WERI-Rb-1 (cell line): Measurements from ENCODE around the gene DLK1.

Experiments
- DNase-seq: peaks from one replicate; pipeline ENCODE4 v3.0.0-alpha.2; 2020
- H3K27ac ChIP-seq: fragments of 250-450 bp; sonication (Bioruptor Pico); 2 replicates; pipeline ENCODE4 v1.5.1; 2020; ENCODE audit warnings: mild to moderate bottlenecking, moderate library complexity
- H3K27me3 ChIP-seq: fragments of 250-450 bp; sonication (Bioruptor Pico); 2 replicates; pipeline ENCODE4 v1.5.1; 2021; ENCODE audit warnings: mild to moderate bottlenecking, low read depth, moderate library complexity; ENCODE audit not compliant: insufficient read depth, severe bottlenecking
- H3K36me3 ChIP-seq: fragments of 250-450 bp; sonication (Bioruptor Pico); 2 replicates; pipeline ENCODE4 v1.5.1; 2020; ENCODE audit warnings: mild to moderate bottlenecking, moderate library complexity
- H3K4me3 ChIP-seq: 2 replicates; pipeline ENCODE4 v1.5.1; 2011; ENCODE audit warnings: low read depth, mild to moderate bottlenecking, control low read depth, low read length
- H3K9me3 ChIP-seq: fragments of 250-450 bp; sonication (Bioruptor Pico); 2 replicates; pipeline ENCODE4 v1.5.1; 2021; ENCODE audit warnings: mild to moderate bottlenecking, moderate library complexity; ENCODE audit not compliant: severe bottlenecking
- CTCF ChIP-seq: IDR thresholded peaks from 2 replicates; pipeline ENCODE4 v1.5.1; 2011; ENCODE audit warnings: low read depth, mild to moderate bottlenecking, control low read depth, inconsistent platforms, low read length

The DLK1 gene

GRCh38 chr14:100771121-100771800 is 44.6 kb downstream of the DLK1 start:
- no peak overlapping the region for H3K27ac ChIP-seq
- TF ChIP-seq CTCF = no peak
- no peaks in the 10 kb centered on the region for H3K27me3 ChIP-seq
- peaks cover 3% of the 10 kb centered on the region for H3K9me3 ChIP-seq
- no peak overlapping the region for H3K4me3 ChIP-seq
- DNase-seq = no peak
- H3K36me3 ChIP-seq = no peaks in the 10 kb centered on the region

- Histone ChIP-seq H3K27me3 (no peaks in the 10 kb centered on the region), H3K27ac (no peak overlapping the region)
These were observed 46.0 kb downstream of the DLK1 start for GRCh38 chr14:100772607-100773165.

GRCh38 chr14:100773331-100774163 is 46.9 kb downstream of the DLK1 start:
- H3K27me3 ChIP-seq = peaks cover 2% of the 10 kb centered on the region
- H3K9me3 ChIP-seq = peaks cover 3% of the 10 kb centered on the region
- H3K36me3 ChIP-seq = no peaks in the 10 kb centered on the region
- no peak overlapping the region for H3K27ac ChIP-seq
- no peak for DNase-seq
- TF ChIP-seq CTCF = no peak
- no peak overlapping the region for H3K4me3 ChIP-seq

More at GRCh38 chr14:100772607-100773165, 46.0 kb downstream of the DLK1 start:
- Histone ChIP-seq H3K36me3 (no peaks in the 10 kb centered on the region), H3K4me3 (no peak overlapping the region), H3K9me3 (peaks cover 3% of the 10 kb centered on the region)
- DNase-seq = no peak
- TF ChIP-seq CTCF = no peak

GRCh38 chr14:100774164-100774537 is 47.5 kb downstream of the DLK1 start:
- no peak for DNase-seq

GRCh38 chr14:100775351-100775830 is 48.7 kb downstream of the DLK1 start:
- TF ChIP-seq CTCF = no peak
- Histone ChIP-seq H3K36me3 (no peaks in the 10 kb centered on the region), H3K27ac (no peak overlapping the region), H3K27me3 (peaks cover 2% of the 10 kb centered on the region), H3K4me3 (no peak overlapping the region), H3K9me3 (peaks cover 3% of the 10 kb centered on the region)
- DNase-seq = no peak

More at GRCh38 chr14:100774164-100774537, 47.5 kb downstream of the DLK1 start:
- TF ChIP-seq CTCF = no peak
- peaks cover 3% of the 10 kb centered on the region for H3K9me3 ChIP-seq
- H3K36me3 ChIP-seq = no peaks in the 10 kb centered on the region
- H3K27ac ChIP-seq = no peak overlapping the region
- H3K27me3 ChIP-seq = peaks cover 2% of the 10 kb centered on the region
- H3K4me3 ChIP-seq = no peak overlapping the region
